HUDEP-2 (cell line): ENCODE results near the gene GORAB.

Experiments used
- DNase-seq, 76 experiments: peaks; one replicate each; lab custom pipeline; 2025; ENCODE audit not compliant: unreplicated experiment in 76 of 76; lab: John Stamatoyannopoulos, UW

GORAB gene, protein sequence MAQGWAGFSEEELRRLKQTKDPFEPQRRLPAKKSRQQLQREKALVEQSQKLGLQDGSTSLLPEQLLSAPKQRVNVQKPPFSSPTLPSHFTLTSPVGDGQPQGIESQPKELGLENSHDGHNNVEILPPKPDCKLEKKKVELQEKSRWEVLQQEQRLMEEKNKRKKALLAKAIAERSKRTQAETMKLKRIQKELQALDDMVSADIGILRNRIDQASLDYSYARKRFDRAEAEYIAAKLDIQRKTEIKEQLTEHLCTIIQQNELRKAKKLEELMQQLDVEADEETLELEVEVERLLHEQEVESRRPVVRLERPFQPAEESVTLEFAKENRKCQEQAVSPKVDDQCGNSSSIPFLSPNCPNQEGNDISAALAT

DNA sequence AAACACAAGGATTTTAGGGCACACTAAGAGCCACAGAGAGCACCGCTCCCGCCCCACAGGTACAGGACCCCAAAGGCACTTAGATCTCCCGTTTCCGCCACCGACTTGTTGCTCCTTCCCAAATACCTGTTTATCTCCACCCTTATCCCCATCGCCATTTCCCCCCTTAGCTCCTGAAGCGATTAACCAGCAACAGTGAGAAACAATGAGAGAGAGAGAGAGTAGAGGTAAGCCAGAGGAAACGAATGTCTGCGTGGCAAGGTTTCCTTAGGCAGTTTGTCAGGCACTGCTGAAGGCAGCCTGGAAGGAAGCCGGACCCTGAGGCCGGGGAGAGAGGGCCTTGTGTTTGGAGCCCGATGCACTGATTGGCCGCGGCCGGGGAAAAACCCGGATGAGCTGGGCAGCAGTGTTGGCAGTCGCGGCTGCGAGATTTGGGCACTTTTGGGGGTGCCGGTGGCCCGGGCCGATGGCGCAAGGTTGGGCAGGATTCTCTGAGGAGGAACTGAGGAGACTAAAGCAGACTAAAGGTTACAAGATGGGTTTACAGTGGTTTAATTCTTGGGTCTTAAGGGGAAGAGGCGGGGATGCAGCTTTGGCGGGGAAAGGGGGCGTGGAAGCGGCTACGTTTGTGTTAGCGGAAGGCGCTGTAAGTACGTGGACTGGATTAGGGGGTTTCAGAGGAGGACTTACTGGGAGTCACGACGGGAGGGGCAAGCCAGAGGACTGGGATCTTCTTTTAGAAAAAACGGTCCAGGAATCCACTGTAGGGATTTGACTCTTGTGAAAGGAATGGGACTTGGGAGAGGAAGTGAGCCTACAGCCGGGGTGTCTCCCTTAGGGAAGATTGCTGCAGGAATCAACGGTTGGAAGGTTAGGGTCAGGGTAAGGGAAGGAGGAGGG is at the start of gene GORAB:
Gene GORAB, plus strand, starts transcription at position 409 of the 900 bp plus-strand sequence. Its CDS starts 58 bp downstream, at position 467.
- DNase-seq, result peak in 74 of 76 experiments; percentile 3 to 78 (median 60)

DNA sequence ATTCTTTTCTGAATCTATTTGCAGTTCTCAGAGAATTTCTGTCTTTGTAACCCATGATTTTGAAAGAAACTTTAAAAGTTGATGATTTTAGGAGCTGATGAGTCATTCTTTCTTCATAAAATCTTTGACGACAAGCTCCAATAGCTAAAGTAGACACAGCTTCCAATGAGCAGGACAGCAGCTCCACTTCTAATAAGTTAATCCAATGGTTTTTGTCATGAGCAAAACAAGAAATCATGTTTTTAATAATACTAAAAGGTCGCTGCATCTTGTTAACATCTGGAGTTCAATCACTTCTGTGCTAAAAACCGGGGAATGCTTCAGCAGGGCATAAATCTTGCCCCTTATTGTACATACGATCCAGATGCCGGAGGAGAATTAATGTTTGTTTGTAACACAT is 48.9 kb upstream of the GORAB start:
- DNase-seq, result no peak

DNA sequence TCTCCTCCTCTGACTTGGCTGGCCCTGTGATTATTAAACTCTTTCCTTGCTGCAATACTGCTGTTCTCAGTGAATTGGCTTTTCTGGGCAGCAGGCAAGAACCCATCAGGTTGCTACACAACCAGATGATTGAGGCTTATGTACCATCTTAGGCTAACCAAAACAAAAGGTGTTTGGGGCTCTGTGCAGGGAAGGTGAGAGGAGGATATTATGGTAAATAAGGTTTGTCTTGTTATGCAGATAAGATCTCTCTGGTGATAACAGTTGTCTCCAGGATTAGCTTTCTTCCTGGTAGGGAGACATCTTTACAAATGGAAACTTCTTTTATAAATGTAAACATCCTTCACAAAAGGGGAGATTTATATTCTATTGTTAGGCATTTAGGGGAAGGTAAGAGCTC is 44.5 kb upstream of the GORAB start:
- DNase-seq, result no peak

DNA sequence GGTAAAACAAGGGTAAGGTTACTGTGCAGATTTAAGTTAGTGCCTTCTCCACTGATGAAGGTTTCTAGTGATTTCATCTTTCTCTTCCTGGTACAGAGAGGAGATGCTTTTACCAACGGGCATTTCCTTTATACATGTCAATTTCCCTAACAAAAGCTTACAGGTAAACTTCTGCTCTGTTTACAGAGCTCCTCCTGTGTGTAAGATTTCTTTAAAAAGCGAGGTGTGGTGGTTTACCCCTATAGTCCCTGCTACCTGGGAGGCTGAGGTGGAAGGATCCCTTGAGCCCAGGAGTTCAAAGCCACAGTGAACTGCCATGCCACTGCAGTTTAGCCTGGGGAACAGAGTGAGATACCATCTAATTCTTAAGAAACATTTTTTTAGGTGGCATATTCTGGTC is 40.7 kb upstream of the GORAB start:
- DNase-seq, result no peak

DNA sequence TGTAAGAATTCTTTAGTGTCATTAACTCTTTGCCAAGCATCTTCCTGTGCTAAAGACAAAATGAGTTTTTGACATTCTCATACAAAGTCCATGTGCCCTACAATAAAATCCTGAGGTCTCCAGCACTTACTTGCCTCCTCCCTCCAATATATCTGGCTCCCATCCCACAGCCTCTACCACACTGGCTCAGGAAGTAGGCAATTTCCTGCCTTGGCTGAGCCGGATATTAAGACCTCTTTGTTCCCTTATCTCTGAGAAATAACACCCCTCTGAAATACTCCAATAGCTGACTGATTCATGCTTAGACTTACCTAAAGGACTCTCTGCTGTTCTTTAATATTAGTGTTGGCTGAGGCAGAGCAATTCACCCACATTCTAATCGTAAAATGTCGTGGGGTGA is 37.6 kb upstream of the GORAB start:
- DNase-seq, result no peak

DNA sequence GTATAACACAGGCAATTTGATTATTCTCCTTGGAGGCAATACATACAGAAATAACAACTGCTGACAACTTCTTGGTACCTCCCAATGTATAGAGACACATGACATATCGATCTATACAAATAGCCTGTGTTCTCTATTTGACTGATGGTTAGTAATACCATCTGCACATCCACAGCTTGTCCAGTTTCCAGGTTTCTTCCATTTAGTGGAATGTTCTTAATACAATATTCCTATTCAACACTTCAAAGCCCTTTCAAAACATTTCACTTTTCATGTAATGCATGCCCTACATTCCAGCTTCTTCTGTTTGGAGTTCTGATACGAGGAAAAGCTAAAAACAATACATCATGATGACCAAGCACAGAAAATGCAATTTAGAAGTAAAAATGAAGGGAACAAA is 37.0 kb upstream of the GORAB start:
- DNase-seq, result no peak

DNA sequence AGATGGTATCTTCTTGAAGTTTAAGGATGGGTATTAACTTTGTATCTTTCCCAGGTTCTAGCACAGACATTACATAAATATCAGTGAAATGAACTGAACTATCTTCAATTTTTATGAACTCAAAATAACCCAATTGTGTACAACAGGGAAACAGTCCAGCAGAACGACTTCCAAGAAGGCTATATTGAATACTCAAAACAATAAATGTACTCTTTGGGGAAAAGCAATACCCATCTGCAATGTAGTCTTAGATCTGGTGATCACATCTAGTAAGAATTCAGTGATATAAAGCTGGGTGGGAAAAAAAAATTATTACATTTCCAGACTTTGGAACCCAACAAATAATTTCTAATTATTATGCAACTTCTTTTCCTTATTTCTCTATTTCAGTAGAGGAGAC is 33.1 kb upstream of the GORAB start:
- no peak for DNase-seq

DNA sequence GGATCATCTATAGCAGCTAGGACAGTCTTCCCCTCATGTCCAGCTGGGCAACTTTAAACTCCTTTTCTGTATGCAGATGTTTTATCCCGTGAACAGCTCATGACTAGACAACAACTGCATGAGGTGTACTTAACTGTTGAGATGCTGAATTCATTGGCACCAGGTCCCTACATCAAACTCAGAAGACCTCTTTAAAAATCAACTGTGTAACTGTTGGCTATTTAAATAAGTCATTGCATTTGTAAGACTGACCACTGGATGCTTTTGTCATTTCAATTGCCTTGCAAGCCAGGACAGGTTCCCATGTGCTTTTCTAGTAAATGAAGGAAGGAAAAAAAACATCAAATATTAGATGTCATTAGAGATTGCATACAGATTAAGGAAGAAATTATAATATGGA is 28.3 kb upstream of the GORAB start:
- no peak for DNase-seq

DNA sequence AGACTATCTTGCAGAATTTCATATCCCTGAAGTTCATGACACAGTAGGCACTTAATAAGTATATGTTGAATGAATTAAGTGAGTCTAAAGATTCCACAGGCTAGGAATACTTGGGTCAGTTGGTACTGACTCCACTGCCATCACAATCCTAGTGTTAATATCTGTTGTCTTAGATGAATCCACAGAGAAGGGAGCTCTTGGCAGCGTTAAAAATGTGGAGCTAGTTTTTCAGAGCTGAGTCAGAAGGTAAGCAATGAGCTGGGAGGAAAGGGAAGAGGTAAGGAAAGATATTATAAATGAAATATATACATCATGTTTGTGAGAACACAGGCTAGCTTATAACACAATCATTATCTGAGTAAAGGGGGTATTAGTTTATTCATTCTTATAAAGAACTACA is 21.8 kb upstream of the GORAB start:
- no peak for DNase-seq

DNA sequence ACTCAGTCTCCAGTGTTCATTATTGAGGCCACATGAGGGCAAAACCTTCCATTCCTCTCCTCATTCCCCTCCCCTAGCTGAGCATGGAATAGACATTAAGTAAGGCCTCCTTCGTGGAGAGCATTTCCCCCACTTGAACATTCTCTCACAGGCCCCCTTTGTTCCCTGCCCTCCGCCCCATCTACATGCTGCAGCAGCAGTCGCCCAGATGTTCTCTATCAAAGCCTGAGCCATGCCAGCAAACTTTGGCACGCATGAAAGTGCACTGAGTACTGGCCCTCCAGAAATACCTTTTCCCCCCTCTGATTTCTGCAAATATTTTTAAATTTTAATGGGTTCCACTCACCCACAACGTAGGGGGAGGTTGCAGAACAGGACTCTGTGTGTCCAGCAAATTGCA is 20.9 kb upstream of the GORAB start:
- DNase-seq, result no peak

DNA sequence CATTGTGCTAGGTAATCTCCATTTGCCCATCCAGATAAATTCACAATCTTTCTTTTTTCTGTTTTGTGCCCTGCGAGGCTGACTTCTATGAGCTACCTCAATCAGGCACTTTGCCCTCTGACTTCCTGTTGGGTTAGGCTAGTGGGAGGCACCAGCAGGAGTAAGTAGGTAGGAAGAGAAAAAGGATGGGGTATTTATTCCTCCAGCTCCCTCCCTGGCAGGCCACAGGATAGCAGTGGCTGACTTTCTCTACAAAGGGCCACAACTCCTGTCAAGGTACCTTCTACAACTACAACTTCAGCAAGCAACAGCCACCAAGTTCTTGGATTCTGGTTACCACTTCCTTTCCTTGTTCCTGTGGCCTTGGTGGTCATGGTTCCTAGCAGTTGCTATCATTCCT is 18.8 kb upstream of the GORAB start:
- no peak for DNase-seq

DNA sequence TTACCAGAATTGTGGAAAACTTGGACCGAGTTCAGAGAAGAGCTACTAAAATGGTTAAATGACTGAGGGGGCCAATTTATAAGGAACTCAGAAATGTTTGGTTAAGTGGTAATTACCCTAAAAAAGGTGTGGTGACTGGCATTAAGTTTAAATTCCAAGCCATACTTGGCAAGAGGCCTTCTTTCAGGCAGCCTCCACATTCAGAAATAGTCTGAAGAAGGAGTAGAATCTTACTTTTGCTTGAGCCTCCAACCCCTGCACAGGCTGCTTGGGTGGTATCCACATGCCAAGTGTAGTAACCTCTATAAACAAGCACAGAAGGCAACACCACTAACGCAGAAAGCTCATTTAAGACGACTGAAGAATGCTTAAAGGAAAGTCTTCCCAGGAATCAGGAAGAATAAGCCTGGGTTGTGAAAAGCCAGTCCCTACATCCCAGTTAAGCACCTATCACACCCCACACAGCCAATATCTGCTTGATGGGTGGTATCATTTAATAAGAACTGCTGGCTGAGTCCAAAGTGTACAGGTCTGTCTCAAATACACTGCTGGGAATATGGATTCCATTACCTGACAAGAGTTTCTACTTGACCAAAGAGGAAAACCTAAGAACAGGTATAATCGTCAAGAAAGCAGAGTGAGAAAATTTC is 13.7 kb upstream of the GORAB start:
- no peak for DNase-seq

DNA sequence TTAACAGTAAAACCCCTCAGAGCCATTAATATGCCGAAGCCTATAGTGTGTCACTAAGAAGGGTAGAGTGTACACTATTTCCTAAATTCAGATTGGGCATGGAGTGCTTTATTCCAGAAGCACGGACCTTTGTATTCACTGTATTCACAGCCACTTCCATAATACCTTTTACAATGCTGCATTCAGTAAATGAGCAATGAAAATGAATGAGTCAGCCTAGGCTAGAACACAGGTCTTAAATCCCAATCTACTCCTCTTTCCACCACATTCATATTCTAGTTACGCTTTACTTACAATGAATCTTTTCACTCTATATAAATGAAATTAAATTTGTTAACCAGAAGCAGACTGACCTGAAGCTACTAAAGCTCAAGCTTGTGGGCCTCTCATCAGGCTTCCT is 13.0 kb upstream of the GORAB start:
- DNase-seq, result no peak

DNA sequence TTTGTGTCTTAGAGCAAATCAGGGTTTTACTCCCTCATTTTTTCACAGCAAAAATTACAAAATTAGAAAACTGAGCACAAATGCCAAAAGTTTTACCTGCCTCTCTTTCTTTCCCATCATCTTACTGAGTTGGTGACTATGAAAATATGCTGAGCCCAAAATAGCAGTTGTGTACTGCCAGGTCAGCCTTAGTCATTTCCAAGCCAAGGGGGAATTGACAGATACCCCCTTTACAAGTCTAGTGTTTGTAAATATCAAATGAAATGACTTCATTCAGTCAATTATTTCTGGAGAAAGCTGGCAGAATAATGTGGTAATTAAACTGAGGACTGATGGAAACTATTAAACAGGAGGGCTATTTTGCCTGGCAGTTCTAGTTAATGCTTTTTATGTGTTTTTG is 11.4 kb upstream of the GORAB start:
- no peak for DNase-seq

DNA sequence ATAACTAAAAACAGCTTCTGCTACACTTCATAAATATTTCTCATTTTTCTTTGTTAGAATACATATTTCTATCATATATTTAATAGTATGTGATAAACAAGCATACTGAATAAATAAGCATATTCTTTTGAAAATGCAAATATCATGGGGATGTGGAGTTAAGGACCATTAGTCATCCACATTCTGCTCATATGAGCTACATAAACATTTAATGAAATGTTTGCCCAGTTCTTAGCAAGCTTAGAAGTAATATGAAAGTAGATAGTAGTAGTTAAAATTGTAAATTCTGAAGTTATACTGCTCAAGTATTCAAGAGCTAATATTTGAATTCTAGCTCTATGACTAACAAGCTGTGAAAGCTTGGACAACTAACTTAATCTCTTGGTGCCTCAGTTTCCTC is 10.1 kb upstream of the GORAB start:
- DNase-seq, result no peak

DNA sequence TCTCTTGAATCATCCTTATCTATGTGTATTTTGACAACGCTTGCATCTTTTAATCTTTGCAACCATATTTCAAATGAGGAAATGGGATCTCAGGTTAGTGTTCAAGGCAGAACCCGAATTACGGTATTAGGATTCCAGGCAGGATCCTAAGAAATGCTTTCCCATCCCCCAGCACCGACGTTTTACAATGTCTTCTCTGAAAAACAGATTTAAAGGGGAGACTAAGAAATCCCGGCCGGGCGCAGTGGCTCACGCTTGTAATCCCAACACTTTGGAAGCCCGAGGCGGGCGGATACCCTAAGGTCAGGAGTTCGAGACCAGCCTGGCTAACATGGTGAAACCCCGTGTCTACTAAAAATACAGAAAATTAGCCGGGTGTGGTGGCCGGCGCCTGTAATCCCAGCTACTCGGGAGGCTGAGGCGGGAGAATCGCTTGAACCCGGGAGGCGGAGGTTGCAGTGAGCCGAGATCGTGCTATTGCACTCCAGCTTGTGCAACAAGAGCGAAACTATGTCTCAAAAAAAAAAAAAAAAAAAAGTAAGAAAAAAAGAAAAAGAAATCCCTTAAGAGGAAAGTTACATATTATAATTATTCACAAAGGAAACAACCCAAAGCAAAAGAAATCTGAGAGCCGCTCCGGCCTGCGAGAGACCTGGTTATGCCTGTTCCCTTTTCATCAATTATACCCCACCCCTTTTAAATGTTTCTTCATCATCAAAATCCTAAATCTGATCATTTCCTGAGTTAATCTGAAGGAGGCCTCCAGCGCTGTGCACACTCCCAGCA is 801 bp upstream of the GORAB start:
- DNase-seq, result peak in 1 of 76 experiments; percentile 0

DNA sequence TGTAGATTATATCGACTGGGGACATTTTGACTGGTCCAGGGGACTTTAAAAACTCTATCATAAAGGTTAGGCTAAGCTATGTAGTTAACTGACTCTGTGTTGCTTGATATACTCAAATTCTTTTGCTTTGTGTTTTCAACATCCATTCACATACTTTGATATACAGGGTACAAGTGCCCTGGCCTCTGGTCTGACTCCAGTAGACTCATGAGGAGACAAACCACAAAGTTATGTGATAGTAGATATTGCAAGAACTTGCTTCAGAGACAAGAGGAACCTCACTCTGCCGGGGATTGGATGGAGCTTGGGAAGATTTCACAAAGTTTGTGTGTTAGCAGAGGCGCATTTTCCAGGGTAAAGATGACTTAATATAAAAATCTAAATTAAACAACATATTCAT is 1.3 kb downstream of the GORAB start:
- DNase-seq, result no peak

DNA sequence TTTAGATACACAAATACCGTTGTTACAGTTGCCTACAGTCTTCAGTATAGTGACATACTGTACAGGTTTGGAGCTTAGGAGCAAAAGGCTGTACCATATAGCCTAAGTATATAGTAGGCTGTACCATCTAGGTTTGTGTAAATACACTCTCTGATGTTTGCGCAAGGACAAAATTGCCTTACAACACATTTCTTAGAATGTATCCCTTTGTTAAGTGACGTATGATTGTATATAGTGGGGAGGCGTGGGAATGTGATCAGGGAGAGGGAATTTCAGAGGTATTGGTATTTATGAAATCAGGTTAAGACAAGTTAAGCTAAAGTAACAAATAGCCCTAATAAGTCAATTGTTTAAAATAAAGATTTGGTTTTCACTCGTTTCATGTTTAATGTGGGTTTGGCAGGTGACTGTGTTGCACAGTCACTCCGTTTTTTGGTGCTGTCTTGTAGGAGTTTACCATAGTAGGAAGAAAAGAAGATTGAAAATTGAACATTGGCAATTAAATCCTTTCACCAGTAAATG is 2.7 kb downstream of the GORAB start:
- DNase-seq, result no peak

DNA sequence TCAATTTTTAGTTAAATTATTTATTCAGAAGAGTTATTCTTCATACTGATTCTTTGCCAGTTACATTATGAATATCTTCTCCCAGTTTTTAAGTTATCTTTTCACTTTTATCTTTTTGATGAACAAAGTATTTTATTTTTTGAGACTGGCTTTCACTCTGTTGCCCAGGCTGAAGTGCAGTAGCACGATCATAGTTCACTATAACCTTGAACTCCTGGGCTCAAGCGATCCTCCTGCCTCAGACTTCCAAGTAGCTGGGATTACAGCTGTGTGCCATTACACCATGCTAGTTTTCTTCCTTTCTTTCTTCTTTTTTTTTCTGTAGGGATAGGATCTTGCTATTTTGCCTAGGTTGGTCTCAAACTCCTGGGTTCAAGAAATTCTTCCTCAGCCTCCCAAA is 3.5 kb downstream of the GORAB start:
- no peak for DNase-seq

DNA sequence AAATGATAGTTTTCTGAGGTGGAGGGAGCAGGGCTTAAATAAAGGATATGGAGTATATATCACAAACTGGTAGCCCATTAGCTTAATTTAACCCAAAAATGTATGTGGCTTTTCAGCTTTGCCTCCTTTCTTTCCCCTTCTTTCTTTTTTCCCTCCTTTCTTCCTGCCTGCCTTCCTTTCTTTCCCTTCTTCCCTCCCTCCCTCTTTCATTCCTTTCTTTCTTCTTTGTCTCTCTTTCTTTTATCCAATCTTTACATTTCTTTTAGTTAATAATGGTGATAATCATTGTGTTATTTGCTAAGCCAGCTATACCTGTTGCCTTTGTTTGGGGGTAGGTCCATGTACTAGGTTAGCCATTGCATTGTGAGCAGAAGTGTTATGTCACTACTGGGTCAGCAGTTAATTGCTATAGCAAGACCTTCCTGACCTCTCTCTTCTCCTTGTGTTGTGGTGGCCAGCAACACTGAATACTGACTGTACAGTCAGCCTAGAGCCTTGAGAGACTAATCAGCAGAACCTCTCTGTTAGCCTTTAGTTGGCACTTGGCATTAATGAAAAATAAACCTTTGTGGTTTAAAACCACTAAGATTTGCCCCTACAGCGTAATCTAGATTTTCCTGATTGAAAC is 5.1 kb downstream of the GORAB start:
- DNase-seq, result no peak
